Activated B cell treated with CpG ODN at 0.5 μM for 24 hours (primary cell): ENCODE data around the gene CFAP53. TPM values are rescaled to one million over a fixed set of nuclear protein-coding genes. Genes with fewer than 3 reads are reported as not detected.

Source experiments
- ATAC-seq: fragments of 200-7000 bp; cut with Tn5 transposase; one replicate; pipeline ENCODE4 v1.10.0; 2021; ENCODE audit warnings: low read depth, mild to moderate bottlenecking, moderate library complexity
- CTCF ChIA-PET: fragments of 350-600 bp; sonication (Branson Sonifier 250); formaldehyde crosslinking; loops from one replicate; lab custom pipeline; 2021; ENCODE audit warnings: antibody characterized with exemption; lab: Charles Lee
- POLR2A ChIA-PET: fragments of 350-600 bp; sonication (Branson Sonifier 250); formaldehyde crosslinking; loops from one replicate; lab custom pipeline; 2021; ENCODE audit warnings: antibody characterized with exemption; lab: Charles Lee
- DNase-seq: peaks from one replicate; pipeline ENCODE4 v3.0.0; 2022
- H3K27ac Mint-ChIP-seq: one replicate; pipeline ENCODE4 v1.8.0; 2020; ENCODE audit warnings: mixed read lengths
- H3K27me3 Mint-ChIP-seq: one replicate; pipeline ENCODE4 v1.8.0; 2021; ENCODE audit warnings: mixed read lengths
- H3K36me3 Mint-ChIP-seq: one replicate; pipeline ENCODE4 v1.8.0; 2021; ENCODE audit warnings: low read depth, mixed read lengths
- H3K4me1 Mint-ChIP-seq: one replicate; pipeline ENCODE4 v1.8.0; 2021; ENCODE audit warnings: mixed read lengths
- H3K4me3 Mint-ChIP-seq: one replicate; pipeline ENCODE4 v1.8.0; 2020; ENCODE audit warnings: mild to moderate bottlenecking, mixed read lengths
- H3K9me3 Mint-ChIP-seq: one replicate; pipeline ENCODE4 v1.8.0; 2020; ENCODE audit warnings: mixed read lengths
- CTCF ChIP-seq: fragments of 200-600 bp; IDR thresholded peaks from one replicate; pipeline ENCODE4 v1.8.0; 2022; ENCODE audit warnings: antibody characterized with exemption, mild to moderate bottlenecking
- intact Hi-C: fragments of 100-400 bp; cut with micrococcal nuclease; formaldehyde crosslinking; loops from one replicate; pipeline ENCODE4 v1.15.1; 2024
- total RNA-seq: library from RNA; stranded (reverse); gene quantifications from 2 replicates; pipeline ENCODE4 v1.2.3, GENCODE V29; 2022

Gene CFAP53
- total RNA-seq, 1 donor from 2014 or later = 0.29 TPM

DNA sequence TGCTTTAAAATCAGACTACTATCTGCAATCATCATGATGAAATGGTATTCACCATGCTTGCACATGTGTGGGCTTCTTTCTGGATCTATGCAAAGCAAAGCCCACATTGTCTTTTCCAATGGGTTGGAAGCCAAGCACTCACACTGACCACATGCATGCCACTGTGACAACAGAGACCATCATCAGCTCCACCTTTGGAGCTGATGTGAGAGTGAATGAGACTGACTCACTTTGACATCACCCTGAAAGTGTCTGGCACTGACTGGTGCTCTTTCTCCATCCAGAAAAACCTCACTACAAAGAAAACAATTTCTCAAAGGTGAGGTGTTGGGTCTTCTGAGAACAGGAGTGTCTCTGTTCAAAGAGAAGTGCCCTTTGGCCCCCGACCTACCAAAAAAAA lies 76.1 kb downstream of the CFAP53 start:
- Mint-ChIP-seq H3K36me3 (no peaks in the 10 kb centered on the region), H3K4me1 (peaks cover 7% of the 10 kb centered on the region), H3K27ac (no peak overlapping the region), H3K27me3 (peaks cover 23% of the 10 kb centered on the region), H3K9me3 (no peaks in the 10 kb centered on the region), H3K4me3 (no peak overlapping the region)
- ATAC-seq (no peak), DNase-seq (no peak)
- TF ChIP-seq CTCF = no peak
- CTCF ChIA-PET = no interaction called here
- POLR2A ChIA-PET = no interaction called here
- intact Hi-C loops = loop anchor here (10.0 kb wide), 1 partner anchor 1515 kb away; no protein-coding TSS in a partner anchor

DNA sequence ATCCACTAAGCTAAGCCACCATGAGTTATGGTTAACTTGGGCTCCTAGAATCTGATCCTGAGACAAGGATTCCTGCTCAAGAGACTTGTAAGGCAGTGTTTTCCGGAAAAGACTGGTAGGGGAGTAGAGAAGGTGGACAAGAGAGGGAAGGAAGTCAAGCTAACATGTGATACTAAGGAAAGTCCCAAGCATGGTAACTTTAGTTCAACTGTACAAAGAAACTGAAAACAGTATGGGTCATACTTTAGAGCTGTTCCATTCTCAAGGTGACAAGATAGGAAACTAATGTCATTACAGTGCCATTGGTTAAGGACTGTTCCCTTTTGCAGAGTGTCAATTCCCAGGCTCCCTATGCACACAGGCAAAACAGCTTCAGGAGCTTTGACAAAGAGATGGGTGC lies 77.1 kb downstream of the CFAP53 start:
- intact Hi-C loops = no loop called here
- H3K9me3 Mint-ChIP-seq = no peaks in the 10 kb centered on the region
- ATAC-seq (no peak), DNase-seq (no peak)
- H3K27ac Mint-ChIP-seq = no peak overlapping the region
- ChIA-PET POLR2A (no interaction called here), CTCF (no interaction called here)
- no peak for TF ChIP-seq CTCF
- H3K36me3 Mint-ChIP-seq = no peaks in the 10 kb centered on the region
- peaks cover 6% of the 10 kb centered on the region for H3K4me1 Mint-ChIP-seq
- H3K4me3 Mint-ChIP-seq = no peak overlapping the region
- peaks cover 26% of the 10 kb centered on the region for H3K27me3 Mint-ChIP-seq

DNA sequence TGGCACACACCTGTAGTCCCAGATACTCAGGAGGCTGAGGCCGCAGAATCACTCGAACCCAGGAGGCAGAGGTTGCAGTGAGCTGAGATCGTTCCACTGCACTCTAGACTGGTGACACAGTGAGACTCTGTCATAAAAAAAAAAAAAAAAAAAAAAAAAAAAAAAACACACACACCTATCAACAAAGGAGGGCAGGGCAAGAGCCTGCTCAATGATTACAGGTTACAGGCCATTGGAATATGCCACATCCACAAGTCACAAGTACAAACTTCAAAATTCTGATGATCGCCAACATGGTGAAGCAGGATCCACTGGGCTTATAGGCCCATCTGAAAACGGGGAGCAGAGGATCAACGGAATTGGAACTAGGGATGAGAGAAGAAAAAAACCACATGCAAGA lies 77.6 kb downstream of the CFAP53 start:
- ATAC-seq (no peak), DNase-seq (no peak)
- Mint-ChIP-seq H3K4me1 (peaks cover 2% of the 10 kb centered on the region), H3K27me3 (peaks cover 27% of the 10 kb centered on the region), H3K36me3 (no peaks in the 10 kb centered on the region), H3K4me3 (no peak overlapping the region), H3K27ac (no peak overlapping the region), H3K9me3 (no peaks in the 10 kb centered on the region)
- ChIA-PET CTCF (no interaction called here), POLR2A (no interaction called here)
- no peak for TF ChIP-seq CTCF
- intact Hi-C loops = no loop called here

DNA sequence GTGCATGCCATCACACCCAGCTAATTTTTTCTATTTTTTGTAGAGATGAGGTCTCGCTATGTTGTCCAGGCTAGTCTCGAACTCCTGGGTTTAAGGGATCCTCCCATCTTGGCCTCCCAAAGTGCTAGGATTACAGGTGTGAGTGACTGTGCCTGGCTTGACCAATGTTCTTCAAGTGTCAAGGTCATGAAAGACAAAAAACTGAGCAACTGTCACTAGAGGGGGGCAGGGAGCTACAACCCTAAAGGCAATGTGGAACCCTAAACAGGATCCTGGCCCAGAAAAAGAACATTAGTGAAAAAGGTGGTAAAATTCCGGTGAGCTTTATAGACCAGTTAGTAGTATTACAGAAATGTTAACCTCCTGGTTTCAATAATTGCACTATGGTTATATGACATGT lies 78.6 kb downstream of the CFAP53 start:
- H3K27me3 Mint-ChIP-seq = peaks cover 22% of the 10 kb centered on the region
- intact Hi-C loops = no loop called here
- H3K9me3 Mint-ChIP-seq = no peaks in the 10 kb centered on the region
- H3K4me1 Mint-ChIP-seq = no peaks in the 10 kb centered on the region
- ChIA-PET CTCF (interaction anchor here (1.3 kb wide), 1 partner anchor 170 kb away, joined by 7 read pairs; no protein-coding TSS in a partner anchor), POLR2A (no interaction called here)
- ATAC-seq = no peak
- no peak for DNase-seq
- H3K4me3 Mint-ChIP-seq = no peak overlapping the region
- no peaks in the 10 kb centered on the region for H3K36me3 Mint-ChIP-seq
- no peak for TF ChIP-seq CTCF
- H3K27ac Mint-ChIP-seq = no peak overlapping the region

DNA sequence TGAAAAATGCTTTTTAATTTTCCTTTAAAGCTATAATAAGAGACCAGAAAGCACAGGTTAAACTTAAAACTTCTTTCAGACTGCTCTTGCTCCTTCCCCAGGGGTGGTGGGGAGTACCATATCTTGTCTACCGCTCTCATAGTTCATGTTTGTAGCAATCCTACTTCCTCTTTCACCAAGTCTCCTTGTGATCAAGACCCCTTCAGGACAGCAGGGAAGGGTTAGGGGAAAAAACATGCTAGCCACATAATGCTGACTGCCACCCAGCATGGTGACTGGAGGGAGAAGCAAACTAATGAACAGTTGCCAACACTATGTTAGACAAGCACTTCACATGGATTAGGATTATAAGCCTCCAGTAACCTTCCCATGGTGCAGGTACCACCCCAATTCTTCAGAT lies 79.9 kb downstream of the CFAP53 start:
- no peak for ATAC-seq
- CTCF ChIA-PET = interaction anchor here (0.5 kb wide), 1 partner anchor 325 kb away, joined by 4 read pairs; no protein-coding TSS in a partner anchor
- H3K27me3 Mint-ChIP-seq = peaks cover 21% of the 10 kb centered on the region

More for the DNA sequence above, 79.9 kb downstream of the CFAP53 start:
- no peaks in the 10 kb centered on the region for H3K4me1 Mint-ChIP-seq
- H3K36me3 Mint-ChIP-seq = no peaks in the 10 kb centered on the region
- DNase-seq = no peak
- no peak for TF ChIP-seq CTCF
- intact Hi-C loops = no loop called here
- no peak overlapping the region for H3K4me3 Mint-ChIP-seq
- no peak overlapping the region for H3K27ac Mint-ChIP-seq
- H3K9me3 Mint-ChIP-seq = no peaks in the 10 kb centered on the region
- POLR2A ChIA-PET = no interaction called here
